Muscle layer of duodenum (tissue), 2 donors: Measurements from ENCODE around the gene OLFM1.
"Not testable (repeated sequence)": the region's sequence is repeated elsewhere in the genome, so short reads cannot be mapped to it uniquely, and the experiment has no call there.

Source experiments
- H3K27ac ChIP-seq: one replicate; pipeline ENCODE4 v1.7.0; 2013; ENCODE audit warnings: mild to moderate bottlenecking, low read length
- H3K27me3 ChIP-seq: one replicate; pipeline ENCODE4 v1.7.0; 2013; ENCODE audit warnings: low read depth, mild to moderate bottlenecking, control low read depth, low read length
- H3K36me3 ChIP-seq, 2 donors: one replicate each; pipeline ENCODE4 v1.7.0; 2013; ENCODE audit warnings: low read length in 2 of 2, control low read depth in 1 of 2, mild to moderate bottlenecking in 1 of 2; ENCODE audit not compliant: insufficient read depth in 2 of 2, control insufficient read depth in 1 of 2
- H3K4me1 ChIP-seq, 2 donors: one replicate each; pipeline ENCODE4 v1.7.0; 2013; ENCODE audit warnings: low read length in 2 of 2, mild to moderate bottlenecking in 2 of 2, control low read depth in 1 of 2, moderate library complexity in 1 of 2; ENCODE audit not compliant: insufficient read depth in 2 of 2, control insufficient read depth in 1 of 2
- H3K4me3 ChIP-seq, 2 donors: one replicate each; pipeline ENCODE4 v1.7.0; 2013; ENCODE audit warnings: low read length in 2 of 2, low read depth in 1 of 2, mild to moderate bottlenecking in 1 of 2
- H3K9me3 ChIP-seq, 2 donors: one replicate each; pipeline ENCODE4 v1.7.0; 2013; ENCODE audit warnings: low read length in 2 of 2, control low read depth in 1 of 2, mild to moderate bottlenecking in 1 of 2; ENCODE audit not compliant: control insufficient read depth in 1 of 2
- donor health status: healthy.

OLFM1 gene

GRCh38 chr9:135105211-135105745 is 17.8 kb downstream of the OLFM1 start:
- peaks cover 0 to 15% of the 10 kb centered on the region in 2 donors for H3K4me1 ChIP-seq
- no peak overlapping the region for H3K27ac ChIP-seq
- H3K36me3 ChIP-seq: no peaks in the 10 kb centered on the region
- no peak overlapping the region for H3K4me3 ChIP-seq
- H3K27me3 ChIP-seq: no peaks in the 10 kb centered on the region
- H3K9me3 ChIP-seq: no peaks in the 10 kb centered on the region

- Histone ChIP-seq H3K9me3 (no peaks in the 10 kb centered on the region), H3K27me3 (no peaks in the 10 kb centered on the region), H3K4me1 (peaks cover 0 to 15% of the 10 kb centered on the region in 2 donors), H3K4me3 (no peak overlapping the region), H3K36me3 (no peaks in the 10 kb centered on the region), H3K27ac (no peak overlapping the region)
Measured at GRCh38 chr9:135105938-135106491, 18.5 kb downstream of the OLFM1 start.

GRCh38 chr9:135106551-135107270 is 19.2 kb downstream of the OLFM1 start:
- Histone ChIP-seq H3K4me3 (no peak overlapping the region), H3K27ac (no peak overlapping the region), H3K27me3 (no peaks in the 10 kb centered on the region), H3K36me3 (no peaks in the 10 kb centered on the region), H3K4me1 (peaks cover 0 to 15% of the 10 kb centered on the region in 2 donors), H3K9me3 (no peaks in the 10 kb centered on the region)

- Histone ChIP-seq H3K27me3 (no peaks in the 10 kb centered on the region), H3K4me3 (no peak overlapping the region), H3K4me1 (peaks cover 0 to 12% of the 10 kb centered on the region in 2 donors), H3K9me3 (no peaks in the 10 kb centered on the region), H3K36me3 (no peaks in the 10 kb centered on the region), H3K27ac (no peak overlapping the region)
Measured at GRCh38 chr9:135107581-135108235, 20.2 kb downstream of the OLFM1 start.

- no peaks in the 10 kb centered on the region for H3K27me3 ChIP-seq
- H3K27ac ChIP-seq: no peak overlapping the region
- H3K9me3 ChIP-seq: no peaks in the 10 kb centered on the region
- H3K4me3 ChIP-seq: no peak overlapping the region
- no peaks in the 10 kb centered on the region for H3K36me3 ChIP-seq
- no peaks in the 10 kb centered on the region for H3K4me1 ChIP-seq
Measured at GRCh38 chr9:135108831-135109510, 21.5 kb downstream of the OLFM1 start.

- H3K27ac ChIP-seq: no peak overlapping the region
- no peak overlapping the region for H3K4me3 ChIP-seq
- no peaks in the 10 kb centered on the region for H3K9me3 ChIP-seq
- no peaks in the 10 kb centered on the region for H3K4me1 ChIP-seq
- H3K36me3 ChIP-seq: no peaks in the 10 kb centered on the region
- no peaks in the 10 kb centered on the region for H3K27me3 ChIP-seq
Measured at GRCh38 chr9:135109650-135110049, 22.2 kb downstream of the OLFM1 start.

GRCh38 chr9:135110416-135110815 is 22.9 kb downstream of the OLFM1 start:
- Histone ChIP-seq H3K27me3 (no peaks in the 10 kb centered on the region), H3K4me3 (no peak overlapping the region), H3K36me3 (no peaks in the 10 kb centered on the region), H3K27ac (no peak overlapping the region), H3K4me1 (no peaks in the 10 kb centered on the region), H3K9me3 (no peaks in the 10 kb centered on the region)

GRCh38 chr9:135111600-135111999 is 24.1 kb downstream of the OLFM1 start:
- not testable (repeated sequence) for H3K36me3 ChIP-seq, H3K27me3 ChIP-seq, H3K4me1 ChIP-seq, H3K27ac ChIP-seq, H3K9me3 ChIP-seq, H3K4me3 ChIP-seq

- H3K27ac ChIP-seq: no peak overlapping the region
- H3K36me3 ChIP-seq: peaks cover 0 to 6% of the 10 kb centered on the region in 2 donors
- H3K9me3 ChIP-seq: no peaks in the 10 kb centered on the region
- H3K4me1 ChIP-seq: no peaks in the 10 kb centered on the region
- H3K27me3 ChIP-seq: no peaks in the 10 kb centered on the region
- H3K4me3 ChIP-seq: no peak overlapping the region
Measured at GRCh38 chr9:135116371-135116770, 28.9 kb downstream of the OLFM1 start.

GRCh38 chr9:135116881-135117280 is 29.4 kb downstream of the OLFM1 start:
- Histone ChIP-seq H3K27ac (no peak overlapping the region), H3K9me3 (no peaks in the 10 kb centered on the region), H3K27me3 (no peaks in the 10 kb centered on the region), H3K36me3 (peaks cover 0 to 6% of the 10 kb centered on the region in 2 donors), H3K4me1 (no peaks in the 10 kb centered on the region), H3K4me3 (no peak overlapping the region)

GRCh38 chr9:135117281-135117680 is 29.8 kb downstream of the OLFM1 start:
- H3K4me3 ChIP-seq: no peak overlapping the region
- no peaks in the 10 kb centered on the region for H3K4me1 ChIP-seq
- H3K9me3 ChIP-seq: no peaks in the 10 kb centered on the region
- no peaks in the 10 kb centered on the region for H3K27me3 ChIP-seq
- no peak overlapping the region for H3K27ac ChIP-seq
- H3K36me3 ChIP-seq: peaks cover 0 to 6% of the 10 kb centered on the region in 2 donors
